ENCODE measurements around the gene LCN2. TPM values are rescaled to one million over a fixed set of nuclear protein-coding genes. Genes with fewer than 3 reads are reported as not detected.

LCN2 gene
- total and polyA plus RNA-seq, 10 of the 15 experiments (the other 5 are each of a cell fraction or from before 2014, with no cell fraction given): not detected

GRCh38 chr9:128169492-128169891 is 20.2 kb downstream of the LCN2 start:
- Histone ChIP-seq H3K9me3 (replicated peaks; ENCODE audit: control insufficient read depth, insufficient read depth, low read length) (no peaks in the 10 kb centered on the region), H2AFZ (ENCODE audit: control insufficient read depth, low read depth, low read length) (no peak overlapping the region), H3K4me1 (ENCODE audit: control insufficient read depth, insufficient read depth, low read length) (no peaks in the 10 kb centered on the region), H4K20me1 (ENCODE audit: control insufficient read depth, insufficient read depth) (no peaks in the 10 kb centered on the region), H3K27ac (ENCODE audit: control insufficient read depth, insufficient read depth) (no peak overlapping the region), H3K36me3 (ENCODE audit: control insufficient read depth in 2 of 2, insufficient read depth in 2 of 2, low read length in 1 of 2) (peaks cover 10 to 13% of the 10 kb centered on the region in 2 experiments; a peak in 3 of 4 replicates), H3K9ac (ENCODE audit: control insufficient read depth, insufficient read depth, low read length) (no peak overlapping the region), H3K79me2 (ENCODE audit: control insufficient read depth, insufficient read depth, low read length) (no peaks in the 10 kb centered on the region), H3K4me3 (no peak overlapping the region), H3K27me3 (replicated peaks in 1 of 2; ENCODE audit: control insufficient read depth in 2 of 2, insufficient read depth in 2 of 2, low read length in 1 of 2) (no peaks in the 10 kb centered on the region), H3K4me2 (ENCODE audit: control insufficient read depth, insufficient read depth) (no peak overlapping the region)
- CTCF ChIA-PET: no interaction called here
- ATAC-seq (no peak), DNase-seq (ENCODE audit: low read depth, low spot score) (no peak), FAIRE-seq (no peak)
- intact Hi-C loops (cut with micrococcal nuclease; ENCODE audit: unreplicated experiment): no loop called here
- SMC1A ChIA-PET (ENCODE audit: uncharacterized antibody, unreplicated experiment): no interaction called here
- in situ Hi-C loops (cut with MboI): no loop called here
- RAD21 ChIA-PET (ENCODE audit: unreplicated experiment): no interaction called here
- 90% methylated on average over 8 of the region's 8 CpGs for WGBS (ENCODE audit: insufficient coverage, insufficient replicate concordance, low lambda C conversion rate, missing lambda C conversion rate)
- POLR2A ChIA-PET: interaction anchor here (0.6 to 1.2 kb wide), 2 partner anchors 9 to 192 kb away, joined by 4 to 5 read pairs; partner anchors contain the start of gene BBLN
- TF ChIP-seq FOS (IDR thresholded peaks at IDR 0.05; ENCODE audit: borderline replicate concordance, extremely low read depth, insufficient read length): no peak
- TF ChIP-seq CEBPZ (IDR thresholded peaks at IDR 0.05; ENCODE audit: low read depth, low read length): no peak
- no peak for TF ChIP-seq JUND (IDR thresholded peaks at IDR 0.05; ENCODE audit: low read depth, low read length)
- no peak for TF ChIP-seq NRF1 (conservative IDR thresholded peaks at IDR 0.05; ENCODE audit: low read depth, low read length)
- no peak for TF ChIP-seq PRDM15 (CRISPR knock-in tag; IDR thresholded peaks at IDR 0.05)
- TF ChIP-seq TBL1XR1 (IDR thresholded peaks at IDR 0.05; ENCODE audit: low read depth, low read length): no peak
- TF ChIP-seq FOXM1 (IDR thresholded peaks at IDR 0.05; ENCODE audit: low read depth, low read length): no peak
- no peak for TF ChIP-seq BACH1 (IDR thresholded peaks at IDR 0.05; ENCODE audit: borderline replicate concordance)
- TF ChIP-seq JUNB (IDR thresholded peaks at IDR 0.05): no peak
- TF ChIP-seq SUZ12 (IDR thresholded peaks at IDR 0.05; ENCODE audit: unreplicated experiment): no peak
- TF ChIP-seq USF2 (IDR thresholded peaks at IDR 0.05; ENCODE audit: borderline replicate concordance, low read depth, low read length): no peak
- no TSS peak for BruUV-seq (replicated peaks)

Data from GM12878 (cell line).